NOMO-1 treated with DMSO at 0.1 percent for 48 hours (cell line): Measurements from ENCODE around the gene LAMC3.

Source experiments
- DNase-seq: peaks from one replicate; lab custom pipeline; 2025; ENCODE audit not compliant: unreplicated experiment; lab: John Stamatoyannopoulos, UW

LAMC3 gene

DNA sequence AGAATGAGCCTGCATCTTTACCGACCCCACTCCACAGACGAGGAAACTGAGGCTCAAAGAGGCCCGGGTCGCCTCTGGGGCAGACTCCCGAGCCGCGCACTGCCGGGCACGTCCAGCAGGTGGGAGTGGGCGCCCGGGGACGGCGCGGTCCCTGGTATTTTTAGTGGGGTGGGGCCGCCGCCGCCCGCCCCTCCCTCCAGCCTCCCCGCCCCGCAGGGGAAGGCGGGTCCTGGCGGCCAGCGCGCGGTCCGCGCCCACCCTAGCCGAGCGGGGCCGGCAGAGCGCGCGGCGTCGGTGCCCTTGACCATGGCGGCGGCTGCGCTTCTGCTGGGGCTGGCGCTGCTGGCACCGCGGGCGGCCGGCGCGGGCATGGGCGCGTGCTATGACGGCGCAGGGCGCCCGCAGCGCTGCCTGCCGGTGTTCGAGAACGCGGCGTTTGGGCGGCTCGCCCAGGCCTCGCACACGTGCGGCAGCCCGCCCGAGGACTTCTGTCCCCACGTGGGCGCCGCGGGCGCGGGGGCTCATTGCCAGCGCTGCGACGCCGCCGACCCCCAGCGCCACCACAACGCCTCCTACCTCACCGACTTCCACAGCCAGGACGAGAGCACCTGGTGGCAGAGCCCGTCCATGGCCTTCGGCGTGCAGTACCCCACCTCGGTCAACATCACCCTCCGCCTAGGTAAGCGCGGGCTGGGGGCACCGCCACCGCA lies at the start of gene LAMC3:
Gene LAMC3 (plus strand): TSS at position 266 of the 710 bp plus-strand sequence. CDS start 41 bp downstream, at position 307.
- DNase-seq, result no peak

DNA sequence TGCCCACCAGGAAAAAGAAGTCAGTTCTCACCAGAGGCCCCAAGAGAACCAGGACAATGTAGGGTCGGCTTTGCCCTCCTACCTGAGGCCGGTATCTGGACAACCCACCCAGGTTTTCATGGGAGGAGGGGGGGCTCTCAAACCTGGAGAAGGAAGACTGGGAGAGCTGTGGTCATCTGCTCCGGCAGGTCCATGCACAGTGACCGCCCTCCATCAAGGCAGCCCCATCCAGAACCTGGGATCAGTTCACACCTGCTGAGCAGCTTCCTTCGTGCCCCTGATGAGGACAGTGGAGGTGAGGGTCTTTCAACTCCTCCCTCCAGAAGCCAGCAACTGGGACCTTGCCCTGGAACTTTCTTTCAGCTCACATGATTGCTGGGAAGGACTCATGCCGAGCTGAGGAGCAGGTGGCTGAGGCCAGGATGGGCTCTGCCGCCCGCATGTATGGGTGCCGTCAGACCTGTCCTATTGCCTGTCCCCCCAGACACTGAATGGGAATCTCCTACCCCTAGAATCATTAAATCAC lies 49.1 kb upstream of the LAMC3 start:
- no peak for DNase-seq

DNA sequence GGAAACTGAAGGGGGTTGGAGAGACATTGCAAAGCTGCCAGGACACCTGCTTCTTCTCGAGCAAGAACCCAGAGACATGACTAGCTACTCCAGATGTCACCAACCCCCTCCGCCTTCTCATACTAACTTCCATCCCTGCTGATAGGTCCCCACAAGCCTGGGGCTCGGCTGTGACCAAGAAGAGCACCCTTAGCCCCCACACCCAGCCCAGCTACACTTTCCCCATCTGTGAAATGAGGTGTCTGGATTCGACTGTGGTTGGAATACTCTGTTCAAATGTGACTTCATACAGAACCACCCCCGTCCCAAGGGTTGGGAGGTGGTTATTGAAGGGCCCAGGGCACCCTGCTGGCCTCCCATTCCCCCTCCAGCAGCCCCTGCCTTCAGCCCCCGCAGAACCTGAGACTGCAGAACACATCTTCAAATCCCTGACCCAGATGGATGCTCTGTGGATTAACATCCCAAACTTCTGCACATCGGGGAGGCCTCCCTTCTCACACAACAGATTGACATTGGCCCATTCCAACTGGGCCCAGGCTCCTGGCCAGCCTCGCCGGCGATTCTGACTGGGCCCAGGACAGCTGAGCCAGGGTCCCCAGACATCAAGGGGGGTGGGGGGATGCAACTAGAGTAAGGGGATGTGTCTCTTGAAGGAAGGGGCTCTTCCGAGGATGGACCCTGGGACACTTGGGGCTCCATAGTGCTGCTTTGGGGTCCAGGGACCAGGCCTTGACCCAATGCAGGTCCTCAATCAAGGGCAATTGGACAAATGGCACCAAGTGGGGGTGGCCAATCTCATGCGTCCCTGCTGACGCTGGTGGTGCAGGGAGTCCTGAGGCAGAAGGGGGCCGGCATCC lies 48.2 kb upstream of the LAMC3 start:
- no peak for DNase-seq

DNA sequence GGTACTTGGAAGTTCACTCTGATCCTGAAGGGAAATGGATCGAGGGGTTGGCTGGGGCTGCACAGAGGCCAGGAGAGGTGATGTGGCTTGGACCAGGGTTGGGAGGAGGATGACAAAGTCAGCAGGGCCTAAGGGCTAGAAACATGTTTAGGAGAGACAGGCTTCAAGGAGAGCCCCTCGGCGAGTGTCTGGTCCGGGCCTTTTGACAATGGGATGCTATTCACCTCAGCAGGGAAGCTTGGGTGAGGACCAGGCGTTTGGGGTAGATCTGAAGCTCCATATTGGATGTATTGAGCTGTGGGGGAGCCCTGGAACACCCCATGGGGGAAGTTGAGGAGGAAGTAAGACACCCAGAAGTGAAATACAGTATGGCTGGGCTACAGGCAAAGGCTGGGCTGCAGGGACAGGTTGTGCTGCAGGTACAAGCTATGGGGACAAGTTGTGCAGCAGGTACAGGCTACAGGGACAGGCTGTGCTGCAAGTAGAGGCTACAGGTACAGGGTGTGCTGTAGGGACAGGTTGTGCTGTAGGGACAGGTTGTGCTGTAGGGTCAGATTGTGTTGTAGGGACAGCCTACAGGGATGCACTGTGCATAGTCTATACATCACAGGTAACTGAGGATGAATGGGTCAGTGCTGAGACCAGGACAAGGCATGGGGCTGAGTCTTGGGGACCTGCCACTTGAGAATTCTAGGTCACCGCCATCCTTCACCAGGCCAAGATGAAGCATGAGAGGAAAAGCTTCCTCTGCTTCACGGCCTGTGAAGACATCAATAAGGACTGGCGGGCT lies 47.3 kb upstream of the LAMC3 start:
- DNase-seq, result no peak

DNA sequence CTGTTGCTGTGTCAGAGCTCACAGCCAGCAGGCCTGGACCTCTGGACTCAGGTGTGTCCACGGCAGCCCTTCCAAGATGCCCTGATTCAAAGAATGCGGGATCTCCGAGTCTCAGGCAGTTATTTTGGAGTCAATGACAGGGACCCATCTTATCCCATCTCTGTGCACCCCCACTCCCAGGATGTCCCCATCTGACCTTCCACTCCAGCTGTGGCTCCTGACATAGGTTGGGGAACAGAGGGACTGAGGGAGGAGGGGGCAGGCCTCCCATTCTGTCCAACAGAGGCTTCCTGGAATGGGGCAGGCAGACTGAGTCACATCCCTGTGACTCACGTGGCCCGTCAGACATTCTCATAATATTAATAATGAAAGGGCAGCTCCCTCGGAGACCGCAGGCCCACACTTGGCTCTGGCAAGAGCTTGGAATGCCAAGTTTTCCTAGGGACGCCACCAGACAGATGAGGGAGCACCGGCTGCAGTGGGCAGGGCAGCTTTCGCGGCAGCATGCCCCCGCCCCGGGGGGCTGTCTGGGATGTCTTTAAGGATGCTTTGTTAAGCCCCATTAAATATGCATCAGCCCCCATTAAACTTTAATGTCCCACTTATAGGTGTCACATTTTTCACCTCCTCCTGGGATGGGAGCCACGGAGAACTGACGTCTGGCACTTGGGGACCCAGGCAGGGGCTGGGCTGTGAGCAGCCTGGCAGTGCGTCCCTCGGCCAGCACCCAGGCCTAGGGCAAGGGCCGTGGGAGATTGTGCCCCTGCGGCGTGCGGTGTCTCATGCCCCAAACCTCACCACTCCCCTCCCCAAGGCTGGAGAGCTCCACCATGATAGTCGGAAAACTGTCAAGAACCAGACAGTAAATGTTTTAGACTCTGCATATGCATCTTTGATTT lies 46.3 kb upstream of the LAMC3 start:
- no peak for DNase-seq

DNA sequence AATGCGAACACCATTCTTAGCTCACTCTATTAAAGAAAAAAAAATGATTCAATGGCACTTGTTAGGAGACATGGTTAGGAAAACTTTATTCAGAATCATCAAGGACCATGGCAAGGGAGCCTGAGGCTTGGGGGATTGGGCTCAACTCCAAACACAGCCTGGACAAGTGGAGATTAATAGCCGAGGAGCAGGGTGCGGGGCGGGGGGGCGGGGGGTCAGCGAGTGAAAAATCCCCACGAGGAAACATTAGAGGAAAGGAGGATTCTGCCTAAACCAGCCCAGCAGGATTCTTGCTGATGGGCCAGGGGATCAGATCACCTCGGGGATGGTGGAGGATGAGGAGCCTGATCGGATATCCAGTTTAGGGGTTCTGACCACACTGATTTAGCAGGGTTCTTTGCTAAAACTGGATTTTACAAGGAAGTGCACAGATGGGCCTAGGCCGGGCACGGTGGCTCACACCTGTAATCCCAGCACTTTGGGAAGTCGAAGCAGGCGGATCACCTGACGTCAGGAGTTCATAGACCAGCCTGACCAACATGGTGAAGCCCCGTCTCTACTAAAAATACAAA lies 45.6 kb upstream of the LAMC3 start:
- no peak for DNase-seq

DNA sequence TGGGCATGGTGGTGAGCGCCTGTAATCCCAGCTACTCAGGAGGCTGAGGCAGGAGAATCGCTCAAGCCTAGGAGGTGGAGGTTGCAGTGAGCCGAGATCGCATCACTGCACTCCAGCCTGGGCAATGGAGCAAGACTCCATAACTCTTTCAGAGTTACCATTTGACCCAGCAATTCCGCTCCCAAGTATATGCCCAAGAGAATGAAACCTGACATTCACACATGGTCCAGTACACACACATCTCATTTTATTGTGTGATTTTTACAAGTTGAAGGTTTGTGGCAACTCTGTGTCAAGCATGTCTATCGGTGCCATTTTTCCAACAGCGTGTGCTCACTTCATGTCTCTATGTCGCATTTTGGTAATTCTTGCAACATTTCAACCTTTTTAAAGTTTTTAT lies 45.1 kb upstream of the LAMC3 start:
- DNase-seq, result no peak

DNA sequence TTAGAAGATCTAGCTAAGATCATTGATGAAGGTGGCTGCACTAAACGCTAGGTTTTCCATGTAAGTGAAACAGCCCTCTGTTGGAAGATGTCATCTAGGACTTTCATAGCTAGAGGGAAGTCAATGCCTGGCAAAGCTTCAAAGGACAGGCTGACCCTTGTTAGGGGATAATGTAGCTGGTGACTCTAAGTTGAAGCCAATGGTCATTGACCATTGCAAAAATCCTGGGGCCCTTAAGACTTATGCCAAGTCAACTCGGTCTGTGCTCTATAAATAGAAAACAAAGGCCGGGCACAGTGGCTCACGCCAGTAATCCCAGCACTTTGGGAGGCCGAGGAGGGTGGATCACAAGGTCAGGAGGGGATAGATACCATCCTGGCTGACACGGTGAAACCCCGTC lies 43.3 kb upstream of the LAMC3 start:
- no peak for DNase-seq

DNA sequence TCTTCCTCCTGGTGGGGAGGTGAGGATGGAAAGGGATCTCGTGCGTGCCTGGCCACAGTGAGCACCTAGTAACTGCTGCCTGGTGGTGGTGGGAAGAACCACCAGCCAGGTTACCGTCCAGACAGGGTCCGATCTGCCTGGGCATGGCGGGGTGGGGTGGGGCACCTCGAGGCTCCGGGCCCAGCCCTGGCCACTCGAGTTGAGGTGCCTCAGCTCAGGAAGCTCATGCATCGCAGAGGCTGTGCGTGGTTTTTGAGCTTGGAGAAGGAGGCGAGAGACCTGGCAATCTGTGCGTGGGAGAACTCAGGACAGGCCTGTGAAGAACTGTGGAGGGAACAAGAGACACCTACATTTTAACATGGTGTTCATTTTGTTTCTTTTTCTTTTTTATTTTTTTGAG lies 38.9 kb upstream of the LAMC3 start:
- DNase-seq, result no peak

DNA sequence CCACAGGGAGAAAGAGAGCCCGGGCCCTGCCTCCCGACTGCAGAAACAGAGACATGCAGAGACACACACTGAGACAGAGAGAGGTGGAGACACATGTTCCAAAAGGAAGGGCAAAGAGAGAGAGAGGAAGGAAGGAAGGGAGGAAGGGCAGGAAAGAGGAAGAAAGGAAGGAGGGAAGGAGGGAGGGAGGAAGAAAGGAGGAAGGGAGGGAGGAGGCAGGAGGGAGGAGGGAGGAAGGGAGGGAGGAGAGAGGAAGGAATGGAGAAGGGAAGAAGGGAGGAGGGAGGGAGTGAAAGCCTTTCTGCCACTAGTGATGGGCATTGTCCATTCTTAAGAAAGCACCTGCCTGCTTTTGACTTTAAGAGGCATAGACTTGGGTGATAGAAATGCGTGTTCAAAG lies 38.1 kb upstream of the LAMC3 start:
- DNase-seq, result no peak

DNA sequence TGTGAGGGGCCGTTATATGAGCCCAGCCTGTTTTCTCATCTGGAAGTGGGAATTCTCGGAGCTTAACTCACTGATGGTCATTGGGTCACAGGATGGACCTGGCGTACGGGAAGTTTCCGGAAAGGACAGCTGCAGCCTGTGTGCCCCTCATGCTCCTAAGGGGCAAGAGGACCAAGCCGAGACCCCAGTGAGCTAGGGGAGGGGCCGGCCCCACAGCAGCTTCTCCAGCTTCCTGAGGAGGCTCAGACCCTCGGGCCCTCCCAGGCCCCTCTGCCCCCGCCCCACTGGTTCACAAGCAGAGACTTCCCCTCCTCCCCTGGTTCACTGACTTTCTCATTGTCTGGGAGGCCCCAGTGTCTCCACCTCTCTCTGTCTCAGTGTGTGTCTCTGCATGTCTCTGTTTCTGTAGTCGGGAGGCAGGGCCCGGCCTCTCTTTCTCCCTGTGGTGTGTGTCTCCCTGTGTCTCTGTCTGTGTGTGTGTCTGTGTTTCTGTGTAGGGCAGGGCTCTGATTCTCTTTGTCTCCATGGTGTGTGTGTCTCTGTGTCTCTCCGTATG lies 37.6 kb upstream of the LAMC3 start:
- DNase-seq, result no peak

DNA sequence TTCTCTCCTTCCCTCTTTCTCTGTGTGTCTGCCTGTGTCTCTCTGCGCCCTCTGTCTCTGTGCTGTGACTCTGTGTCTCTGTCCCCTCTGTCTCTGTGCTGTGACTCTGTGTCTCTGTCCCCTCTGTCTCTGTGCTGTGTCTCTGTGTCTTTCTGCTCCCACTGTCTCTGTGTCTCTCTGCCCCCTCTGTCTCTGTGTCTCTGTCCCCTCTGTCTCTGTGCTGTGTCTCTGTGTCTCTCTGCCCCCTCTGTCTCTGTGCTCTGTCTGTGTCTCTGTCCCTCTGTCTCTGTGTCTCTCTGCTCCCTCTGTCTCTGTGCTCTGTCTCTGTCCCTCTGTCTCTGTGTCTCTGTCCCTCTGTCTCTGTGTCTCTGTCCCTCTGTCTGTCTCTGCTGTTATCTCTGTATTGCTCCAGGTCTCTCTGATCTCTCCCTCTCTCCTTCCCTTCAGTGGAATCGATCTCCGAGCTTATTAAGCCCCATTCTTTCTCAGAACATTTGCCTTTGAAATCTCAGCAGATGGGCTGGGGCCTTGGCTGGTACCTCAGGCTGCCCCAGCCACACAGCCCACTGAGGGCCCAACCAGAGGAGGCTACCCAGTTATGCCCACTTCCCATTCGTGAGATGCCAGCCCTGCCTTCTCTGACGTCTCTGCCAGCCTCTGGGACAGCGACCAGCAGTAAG lies 36.6 kb upstream of the LAMC3 start:
- no peak for DNase-seq

DNA sequence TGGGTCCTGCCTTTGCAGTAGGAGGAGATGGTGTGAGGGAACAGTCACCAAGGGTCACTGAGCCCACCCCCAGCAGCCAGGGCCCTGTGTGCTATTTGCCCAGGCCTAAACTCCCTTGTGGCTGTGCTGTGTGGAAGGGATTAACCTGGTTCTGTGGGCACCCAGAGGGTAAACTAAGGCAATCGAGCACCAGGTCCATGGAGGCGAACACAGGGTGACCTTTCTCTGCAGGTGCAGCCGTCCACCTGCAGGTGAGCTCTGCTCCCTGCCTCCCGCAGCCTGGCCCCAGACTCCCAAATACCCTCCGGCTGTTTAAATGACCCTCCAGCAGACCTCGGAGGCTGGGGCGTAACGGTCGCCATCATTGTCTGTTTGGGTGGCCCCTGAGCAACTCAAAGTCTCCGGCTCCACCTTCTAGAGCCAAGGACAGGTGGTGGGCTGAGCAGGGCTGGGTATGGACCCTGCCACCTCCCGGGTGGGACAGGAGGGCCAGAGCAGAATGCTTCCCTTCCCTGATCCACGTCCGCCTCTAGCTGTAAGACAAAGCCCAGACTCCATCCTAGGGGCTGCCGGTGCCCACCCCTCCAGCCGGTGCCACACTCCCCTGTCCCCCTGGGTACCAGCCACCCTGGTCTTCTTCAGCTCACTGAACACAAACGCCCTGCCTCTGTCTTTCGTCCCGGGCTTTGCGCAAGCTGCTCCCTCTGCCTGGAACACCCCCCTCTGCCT lies 35.9 kb upstream of the LAMC3 start:
- DNase-seq, result no peak

DNA sequence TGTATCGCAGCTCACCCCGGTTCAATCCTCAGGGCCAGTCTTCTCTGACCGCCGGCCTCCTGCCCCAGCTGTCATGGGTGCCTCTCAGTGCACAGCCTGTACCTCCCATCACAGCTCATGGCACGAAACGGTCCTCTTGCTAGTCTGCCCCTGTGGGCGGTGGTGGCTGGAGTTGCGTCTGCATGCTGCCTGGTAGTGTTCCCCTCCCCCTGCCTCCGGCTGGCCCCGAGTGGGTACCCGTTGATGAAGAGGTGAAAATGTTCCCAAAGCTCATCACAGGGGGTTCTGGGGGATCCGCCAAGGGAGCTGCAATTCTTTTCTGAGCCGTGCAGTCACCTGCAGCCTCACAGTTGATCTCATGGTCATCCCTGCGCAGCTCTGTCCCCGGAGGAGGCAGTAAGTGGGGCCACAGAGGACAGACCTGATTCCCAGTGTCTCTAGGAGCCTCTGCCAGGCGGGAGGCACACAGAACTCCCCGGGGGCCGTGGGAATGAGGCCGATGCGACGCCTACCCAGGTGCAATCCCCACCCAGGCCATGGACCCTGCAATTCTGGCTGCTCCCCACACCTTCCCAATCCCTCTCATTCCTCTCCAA lies 35.2 kb upstream of the LAMC3 start:
- DNase-seq, result no peak

DNA sequence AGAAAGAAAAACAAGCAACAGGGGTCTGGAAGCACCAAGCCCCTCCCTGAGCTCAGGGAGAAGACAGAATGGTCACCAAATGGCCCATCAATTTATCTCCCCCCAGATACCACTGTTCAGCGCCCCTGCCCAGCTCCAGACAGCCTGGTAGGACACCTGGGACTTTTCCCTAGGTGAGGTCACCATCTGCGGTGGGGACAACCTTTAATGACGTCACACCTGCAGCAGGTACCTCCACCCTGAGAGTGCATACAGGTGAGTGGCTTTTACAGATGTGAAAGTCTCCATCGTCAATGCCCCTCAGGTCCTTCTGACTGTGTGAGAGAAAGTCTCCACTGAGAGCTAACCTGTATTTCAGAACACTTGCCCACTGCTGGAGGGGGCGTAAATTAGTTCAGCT lies 34.3 kb upstream of the LAMC3 start:
- DNase-seq, result no peak

DNA sequence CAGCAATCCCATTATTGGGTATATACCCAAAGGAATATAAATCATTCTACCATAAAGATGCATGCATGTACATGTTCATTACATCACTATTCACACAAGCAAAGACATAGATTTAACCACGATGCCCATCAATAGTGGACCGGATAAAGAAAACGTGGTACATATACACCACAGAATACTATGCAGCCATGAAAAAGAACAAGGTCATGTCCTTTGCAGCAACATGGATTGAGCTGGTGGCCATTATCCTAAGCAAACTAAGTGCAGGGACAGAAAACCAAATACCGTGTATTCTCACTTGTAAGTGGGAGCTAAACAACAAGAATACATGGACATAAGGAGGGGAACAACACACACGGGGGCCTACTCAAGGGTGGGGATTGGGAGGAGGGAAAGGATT lies 33.8 kb upstream of the LAMC3 start:
- no peak for DNase-seq

DNA sequence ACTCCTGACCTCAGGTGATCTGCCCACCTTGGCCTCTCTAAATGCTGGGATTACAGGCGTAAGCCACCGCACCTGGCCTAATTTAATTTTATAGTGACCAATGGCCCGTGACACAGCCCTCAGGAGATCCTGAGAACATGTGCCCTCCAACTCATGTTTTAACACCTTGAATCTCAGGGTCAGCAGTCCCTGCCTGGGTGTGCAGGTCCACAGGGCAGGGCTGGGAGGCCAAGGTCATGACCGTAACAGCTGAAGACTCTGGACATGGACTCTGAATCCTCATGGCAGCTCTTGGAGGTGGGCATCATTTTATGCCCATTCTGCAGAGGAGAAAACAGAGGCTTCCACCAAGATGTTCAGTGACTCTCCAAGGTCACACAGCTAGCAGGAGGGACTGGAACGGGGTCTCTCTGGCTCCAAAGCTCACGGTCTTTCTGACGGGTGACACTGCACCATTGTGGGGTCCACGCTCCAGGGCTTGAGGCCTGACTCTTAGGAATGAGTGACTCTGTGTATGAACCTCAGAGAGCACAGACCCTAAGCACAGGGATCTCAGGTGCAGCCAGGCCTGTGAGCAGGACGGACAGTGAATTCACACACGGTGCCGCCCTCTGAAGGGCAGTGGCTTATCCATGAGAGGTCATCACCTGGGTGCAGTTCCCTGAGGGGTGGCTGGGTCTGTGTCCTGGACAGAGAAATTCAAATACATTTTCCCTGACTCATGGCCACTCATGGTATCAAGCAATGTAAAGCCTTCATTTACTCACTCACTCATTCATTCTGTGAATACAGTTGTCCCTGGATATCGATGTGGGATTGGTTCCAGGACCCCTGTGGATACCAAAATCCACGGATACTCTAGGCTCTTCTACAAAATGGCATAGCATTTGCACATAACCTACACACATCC lies 32.8 kb upstream of the LAMC3 start:
- no peak for DNase-seq
